Ovary (tissue), 3 donors: Measurements from ENCODE around the gene CLIP2.
"Not testable (repeated sequence)": the region's sequence is repeated elsewhere in the genome, so short reads cannot be mapped to it uniquely, and the experiment has no call there.

Experiments used
- CTCF ChIP-seq, 3 donors: fragments of 450-650 bp in 2 of 3; fragments of 200-600 bp in 1 of 3; IDR thresholded peaks; one replicate each; pipeline versions ENCODE4 v1.5.1 to v1.8.0; 2016 to 2022; ENCODE audit warnings: antibody characterized with exemption in 3 of 3, mild to moderate bottlenecking in 1 of 3
- EP300 ChIP-seq: sonication (generic); formaldehyde crosslinking; IDR thresholded peaks from one replicate; pipeline ENCODE4 v1.6.1; 2017; ENCODE audit warnings: antibody characterized with exemption
- POLR2A ChIP-seq: fragments of 450-650 bp; IDR thresholded peaks from one replicate; pipeline ENCODE4 v1.6.1; 2017; ENCODE audit warnings: antibody characterized with exemption, mild to moderate bottlenecking, moderate library complexity
- donor health status: DM: no; HTN: no; CAD: no.

- TF ChIP-seq CTCF (IDR thresholded peaks at IDR 0.05); POLR2A; EP300: not testable (repeated sequence)
Measured at GRCh38 chr7:74394601-74395000, 105.4 kb downstream of the CLIP2 start.
